NCI-H446 (cell line): Measurements from ENCODE around the gene ANAPC1.
"Not testable (repeated sequence)": the region's sequence is repeated elsewhere in the genome, so short reads cannot be mapped to it uniquely, and the experiment has no call there.

Source experiments
- DNase-seq, 2 experiments: peaks; one replicate each; lab custom pipeline; 2025; lab: John Stamatoyannopoulos, UW

Gene ANAPC1

GRCh38 chr2:111903930-111904439 lies 20.0 kb upstream of the ANAPC1 start:
- no peak for DNase-seq

GRCh38 chr2:111903516-111903915 lies 19.5 kb upstream of the ANAPC1 start:
- DNase-seq = no peak

- peak in 1 of 2 experiments; percentile 18 for DNase-seq
Observed at GRCh38 chr2:111900859-111901258, 16.9 kb upstream of the ANAPC1 start.

GRCh38 chr2:111898703-111899514 lies 14.9 kb upstream of the ANAPC1 start:
- no peak for DNase-seq

GRCh38 chr2:111897924-111898702 lies 14.1 kb upstream of the ANAPC1 start, which contains the start of gene MERTK:
TSS of gene MERTK (plus strand) at chr2:111898607. CDS start at chr2:111898736, 129 bp downstream.
- DNase-seq = peak; percentile 24 to 72

DNA sequence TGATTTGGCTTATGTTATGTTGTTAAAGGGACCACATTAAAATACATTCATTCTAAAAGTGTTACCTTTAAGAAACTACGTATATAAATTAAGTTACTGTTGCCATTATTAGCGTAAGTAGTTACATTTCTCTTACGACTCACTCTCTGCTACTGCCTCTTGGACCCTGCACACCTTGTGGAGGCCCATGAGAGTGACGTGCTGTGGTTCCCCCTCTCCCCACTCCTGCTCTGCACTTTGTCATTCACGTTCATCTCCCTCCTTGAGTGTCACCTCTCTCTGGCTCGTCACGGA lies 13.6 kb upstream of the ANAPC1 start:
- no peak for DNase-seq

DNA sequence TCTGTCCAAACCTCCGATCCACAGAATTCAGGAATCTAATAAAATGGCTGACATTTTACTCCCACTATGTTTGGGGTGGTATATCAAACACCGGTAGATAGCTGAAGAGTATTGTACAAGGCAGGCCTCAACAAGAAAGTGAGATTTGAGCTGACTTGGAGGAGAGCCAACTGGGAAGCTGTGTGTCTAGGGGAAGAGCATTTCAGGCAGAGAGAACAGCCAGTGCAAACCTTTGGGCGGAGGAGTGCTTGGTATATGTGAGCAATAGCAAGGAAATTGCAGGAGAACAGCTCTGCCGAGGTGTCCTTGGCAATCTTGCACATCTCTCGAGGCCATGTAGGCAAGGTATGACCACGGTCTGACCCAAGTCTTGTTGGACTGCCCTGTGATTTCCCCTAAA lies 12.6 kb upstream of the ANAPC1 start:
- peak in 1 of 2 experiments; percentile 15 for DNase-seq

DNA sequence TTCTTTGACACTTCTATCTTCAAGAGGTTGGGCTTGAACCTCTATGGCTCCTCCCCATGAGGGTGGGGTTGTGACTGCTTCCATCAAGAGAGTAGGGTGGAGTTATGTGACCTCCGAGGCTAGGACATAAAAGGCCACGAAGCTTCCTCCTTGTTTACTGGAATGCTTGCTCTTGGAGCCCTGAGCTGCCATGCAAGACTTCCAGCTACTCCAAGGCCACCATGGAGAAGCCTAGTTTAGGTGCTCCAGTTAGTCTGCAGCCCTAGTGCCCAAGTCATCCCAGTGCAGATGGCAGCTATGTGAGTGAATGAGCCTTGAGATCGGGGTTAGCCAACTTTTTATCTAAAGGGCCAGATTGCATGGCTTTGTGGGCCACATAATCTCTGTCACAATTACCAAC lies 12.0 kb upstream of the ANAPC1 start:
- no peak for DNase-seq

- no peak for DNase-seq
Observed at GRCh38 chr2:111884592-111884964, 585 bp upstream of the ANAPC1 start.

- DNase-seq = not testable (repeated sequence)
Observed at GRCh38 chr2:111872806-111873205, 11.2 kb downstream of the ANAPC1 start.

DNA sequence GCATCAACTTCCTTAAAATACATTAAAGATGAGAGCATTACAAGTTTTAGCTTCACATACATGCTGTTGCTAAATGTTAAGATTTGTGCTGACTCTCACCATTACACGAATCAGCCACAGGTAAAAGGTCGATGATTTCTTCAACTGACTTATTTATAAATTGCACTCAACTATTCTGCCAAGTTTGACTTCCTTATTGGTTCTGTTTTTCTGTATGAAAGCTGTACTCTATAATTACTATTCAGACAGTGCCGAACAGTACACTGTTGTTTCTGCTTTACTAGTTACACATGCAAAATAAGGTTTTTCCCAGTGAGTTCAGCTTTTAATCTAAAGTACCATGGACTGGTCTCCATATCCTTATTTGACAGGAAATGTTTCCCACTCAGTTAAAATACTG lies 18.9 kb downstream of the ANAPC1 start:
- not testable (repeated sequence) for DNase-seq

DNA sequence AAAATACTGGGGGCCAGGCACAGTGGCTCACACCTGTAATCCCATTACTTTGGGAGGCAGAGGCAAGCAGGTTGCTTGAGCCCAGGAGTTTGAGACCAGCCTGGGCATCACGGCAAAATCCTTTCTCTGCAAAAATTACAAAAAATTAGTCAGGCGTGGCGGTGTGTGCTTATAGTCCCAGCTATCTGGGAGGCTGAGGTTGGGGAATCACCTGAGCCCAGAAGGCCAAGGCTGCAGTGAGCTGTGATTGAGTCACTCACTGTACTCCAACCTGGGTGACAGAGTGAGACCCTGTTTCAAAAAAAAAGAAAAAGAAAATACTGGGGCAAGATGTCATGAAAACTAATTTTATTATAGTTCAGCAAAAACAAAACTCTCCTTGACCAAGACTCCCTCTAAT lies 24.0 kb downstream of the ANAPC1 start:
- not testable (repeated sequence) for DNase-seq

DNA sequence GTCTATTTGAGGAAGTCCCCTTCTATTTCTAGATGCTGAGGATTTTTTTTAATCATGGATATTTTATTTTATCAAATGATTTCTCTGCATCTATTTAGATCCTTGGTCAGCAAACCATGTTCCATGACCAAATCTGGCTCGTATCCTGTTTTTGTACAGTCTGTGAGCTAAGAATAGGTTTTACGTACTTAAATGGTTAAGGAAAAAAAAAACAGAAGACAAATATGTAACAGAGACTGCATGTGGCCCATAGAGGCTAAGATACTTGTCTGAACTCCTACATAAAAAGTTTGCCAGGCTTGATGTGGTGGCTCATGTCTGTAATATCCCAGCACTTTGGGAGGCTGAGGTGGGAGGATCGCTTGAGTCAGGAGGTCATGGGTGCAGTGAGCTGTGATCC lies 31.4 kb downstream of the ANAPC1 start:
- DNase-seq = not testable (repeated sequence)

- DNase-seq = peak in 1 of 2 experiments; percentile 23
Observed at GRCh38 chr2:111850646-111851045, 33.3 kb downstream of the ANAPC1 start.

DNA sequence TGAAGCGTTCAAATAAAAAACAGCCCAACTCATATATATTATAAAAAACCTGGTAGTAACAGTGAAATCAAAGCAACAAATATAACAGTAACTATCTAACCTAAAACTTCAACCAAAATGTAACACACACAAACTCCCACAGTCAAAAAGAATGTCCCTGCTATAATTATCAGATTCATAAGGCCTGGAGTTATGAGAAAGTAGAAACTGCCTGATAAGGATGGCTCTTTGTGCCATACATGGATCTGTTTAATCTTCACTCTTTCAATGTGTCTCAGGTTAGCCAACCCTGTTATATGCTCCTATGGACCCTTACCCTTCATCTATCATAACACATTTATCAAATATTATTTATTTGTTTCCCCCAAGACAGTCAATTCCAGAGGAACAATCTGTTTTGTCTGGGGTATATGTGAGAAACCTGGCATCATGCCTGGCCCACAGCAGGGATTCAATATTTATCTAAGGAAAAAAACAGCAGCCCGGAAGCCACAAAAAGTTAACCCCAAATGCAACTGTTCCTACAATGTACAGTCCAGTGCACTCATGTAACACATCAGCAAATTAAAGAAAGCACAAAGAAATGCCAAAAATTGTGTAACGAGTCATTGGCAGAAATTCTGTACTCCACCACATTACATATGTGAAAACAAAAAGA lies 44.2 kb downstream of the ANAPC1 start:
- DNase-seq = not testable (repeated sequence)

DNA sequence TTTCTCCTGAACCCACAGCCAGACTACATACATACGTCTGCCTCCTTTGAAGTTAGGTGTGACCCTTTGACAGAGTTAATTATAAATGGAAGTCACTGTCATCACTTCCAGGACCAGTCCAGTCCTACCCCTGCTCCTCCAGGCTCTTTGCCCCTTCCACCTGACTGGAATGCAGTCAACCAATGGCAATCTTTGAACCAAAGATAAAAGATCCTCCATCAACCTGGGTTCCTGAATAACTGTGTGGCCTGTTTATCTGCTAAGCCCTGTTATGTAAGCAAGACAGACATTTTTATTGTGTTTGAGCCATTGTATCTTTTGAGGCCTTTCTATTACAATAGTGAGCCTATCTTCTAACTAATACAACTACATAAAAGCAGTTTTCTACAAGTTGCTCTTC lies 45.0 kb downstream of the ANAPC1 start:
- DNase-seq = not testable (repeated sequence)

DNA sequence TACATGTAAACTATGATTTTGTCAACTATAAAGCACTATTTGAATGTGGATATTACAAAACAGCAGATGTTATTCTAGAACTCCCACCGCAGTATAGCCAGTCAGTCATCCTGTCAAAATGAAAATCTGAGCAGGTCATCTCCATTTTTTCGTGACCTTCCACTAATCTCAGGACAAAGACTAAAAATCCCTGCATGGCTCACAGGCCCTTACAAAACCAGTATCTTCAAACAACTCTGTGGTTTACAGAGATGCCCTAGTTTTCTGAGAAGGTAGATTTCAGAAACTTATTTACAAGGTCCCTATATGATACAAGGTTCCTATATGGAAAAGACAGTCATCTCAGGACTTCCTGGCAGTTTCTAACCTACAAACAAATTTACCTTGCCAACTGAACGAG lies 49.8 kb downstream of the ANAPC1 start:
- DNase-seq = not testable (repeated sequence)

- DNase-seq = not testable (repeated sequence)
Observed at GRCh38 chr2:111830479-111830878, 53.5 kb downstream of the ANAPC1 start.

- not testable (repeated sequence) for DNase-seq
Observed at GRCh38 chr2:111828217-111828766, 55.7 kb downstream of the ANAPC1 start.

DNA sequence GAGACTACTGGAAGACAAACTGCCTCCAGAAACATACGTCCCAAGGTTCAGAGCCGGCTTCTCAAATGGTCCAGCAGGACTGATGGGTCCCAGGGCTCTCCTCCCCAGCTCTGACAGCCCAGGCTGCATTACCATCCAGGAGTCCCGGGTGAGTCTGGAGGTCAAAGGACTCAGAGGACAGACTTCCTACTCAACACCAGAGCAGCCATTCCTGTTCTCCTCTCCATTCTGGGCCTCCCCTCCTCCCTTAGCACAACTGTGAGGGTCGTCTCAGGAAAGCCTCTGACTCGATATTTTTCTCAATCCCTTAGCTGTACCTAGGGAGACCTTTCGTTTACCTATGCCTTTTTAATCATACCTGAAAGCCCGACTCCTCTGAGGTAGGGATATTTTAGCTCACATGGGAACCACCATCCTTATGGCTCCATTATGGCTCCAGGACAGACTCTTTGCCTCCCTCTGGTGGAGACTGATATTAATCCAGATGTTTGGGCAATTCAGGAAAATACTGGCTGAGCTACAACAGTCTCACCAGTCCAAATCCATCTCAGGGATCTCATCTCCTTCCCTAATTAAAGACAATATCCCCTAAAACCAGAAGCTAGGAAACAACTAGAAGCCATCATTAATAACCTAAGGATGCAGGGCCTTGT lies 70.9 kb downstream of the ANAPC1 start:
- DNase-seq = not testable (repeated sequence)

DNA sequence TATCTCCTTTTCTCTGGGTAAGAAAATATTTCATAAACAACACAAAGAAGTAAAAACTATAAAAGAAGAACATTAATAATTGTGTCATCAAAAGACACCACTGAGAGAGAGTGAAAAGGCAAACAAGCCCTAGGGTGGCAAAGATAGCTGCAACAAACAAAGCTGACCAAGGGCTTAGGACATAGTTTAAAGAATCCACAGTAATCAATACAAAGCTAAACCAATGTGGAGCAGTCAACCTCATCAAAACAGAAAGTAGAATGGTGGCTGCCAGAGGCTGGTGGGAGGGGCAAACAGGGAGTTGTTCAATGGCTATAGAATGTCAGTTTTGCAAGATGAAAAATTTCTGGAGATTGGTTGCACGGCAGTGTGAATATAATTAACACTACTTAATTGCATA lies 93.4 kb downstream of the ANAPC1 start:
- DNase-seq = not testable (repeated sequence)

GRCh38 chr2:111784081-111784480 lies 99.9 kb downstream of the ANAPC1 start:
- DNase-seq = not testable (repeated sequence)
